ENCODE data around the gene ARTN. TPM values are rescaled to one million over a fixed set of nuclear protein-coding genes. Genes with fewer than 3 reads are reported as not detected.

ARTN gene
- total RNA-seq, 1 experiment from 2014 or later, result 10.6 TPM

GRCh38 chr1:43912607-43913006 is 21.0 kb upstream of the ARTN start:
- no peak overlapping the region for H3K14ac ChIP-seq (ENCODE audit: insufficient read depth, low read length)
- peak; percentile 65 for DNase-seq
- H2BK12ac ChIP-seq (ENCODE audit: insufficient read length, low read depth, low read length), result no peak overlapping the region
- H3T11ph ChIP-seq (ENCODE audit: low read length), result no peak overlapping the region
- no peak overlapping the region for H3K4ac ChIP-seq (ENCODE audit: low read depth, low read length)
- no peak overlapping the region for H3K18ac ChIP-seq (ENCODE audit: insufficient read length, low read depth, low read length)
- no peak overlapping the region for H2BK120ac ChIP-seq (ENCODE audit: low read depth, low read length, poor library complexity, severe bottlenecking)
- H3K27ac Mint-ChIP-seq, result peak overlapping the region in 2 of 3 experiments; percentile 27 to 48; a peak in 3 of 7 replicates
- WGBS (ENCODE audit: extremely low coverage, insufficient read length, low lambda C conversion rate), result no CpG with 5 or more reads among the region's 2 CpGs
- H3K27me3 Mint-ChIP-seq (ENCODE audit: low read depth), result peaks cover 2% of the 10 kb centered on the region; the same call in 1 of the 2 replicates
- H4K91ac ChIP-seq (ENCODE audit: insufficient read length, low read depth, low read length), result no peak overlapping the region
- H4K5ac ChIP-seq (ENCODE audit: insufficient read length, low read depth, low read length), result no peak overlapping the region
- no peak overlapping the region for H3K23ac ChIP-seq (ENCODE audit: insufficient read length, low read depth, low read length)
- no peaks in the 10 kb centered on the region for H3K36me3 Mint-ChIP-seq (ENCODE audit: insufficient read depth in 1 of 3, low read depth in 3 of 3)
- no peak overlapping the region for H2AK5ac ChIP-seq (ENCODE audit: insufficient read length, low read length)
- H3K79me2 ChIP-seq (ENCODE audit: insufficient read depth, low read length), result no peaks in the 10 kb centered on the region
- H2BK20ac ChIP-seq (ENCODE audit: low read depth, low read length, poor library complexity, severe bottlenecking), result no peak overlapping the region
- no peaks in the 10 kb centered on the region for H3K27me3 ChIP-seq (ENCODE audit: insufficient read depth, low read length)
- H3K9ac ChIP-seq (ENCODE audit: extremely low read depth, insufficient read length, low read length), result no peak overlapping the region
- no peak overlapping the region for H4K8ac ChIP-seq (replicated peaks; ENCODE audit: insufficient read length, low read depth, low read length)
- no peak for TF ChIP-seq CTCF (conservative IDR thresholded peaks at IDR 0.05)
- H3K4me1 ChIP-seq (ENCODE audit: insufficient read depth, low read length), result peaks cover 11% of the 10 kb centered on the region
- H3K23me2 ChIP-seq (ENCODE audit: insufficient read length, low read depth, low read length, poor library complexity, severe bottlenecking), result no peaks in the 10 kb centered on the region
- H3K4me2 ChIP-seq (ENCODE audit: insufficient read depth, insufficient read length, low read length), result no peak overlapping the region
- no peak overlapping the region for H2BK5ac ChIP-seq (ENCODE audit: insufficient read length, low read length)
- no peak overlapping the region for H3K27ac ChIP-seq (ENCODE audit: insufficient read length, low read depth, low read length)
- no peak overlapping the region for H2AFZ ChIP-seq (ENCODE audit: low read length)
- no peak overlapping the region for H3K56ac ChIP-seq (ENCODE audit: insufficient read length, low read depth, low read length)
- H3K4me3 Mint-ChIP-seq, result no peak overlapping the region
- H3K9me3 ChIP-seq (ENCODE audit: control insufficient read depth, low read depth, low read length), result no peaks in the 10 kb centered on the region
- H3K79me1 ChIP-seq (ENCODE audit: insufficient read depth, low read depth, low read length, poor library complexity, severe bottlenecking), result no peaks in the 10 kb centered on the region
- H4K20me1 ChIP-seq (ENCODE audit: control insufficient read depth, insufficient read depth, insufficient read length), result no peaks in the 10 kb centered on the region
- H3K9me3 Mint-ChIP-seq, result no peaks in the 10 kb centered on the region
- peaks cover 32 to 34% of the 10 kb centered on the region in 2 experiments for H3K4me1 Mint-ChIP-seq
- H2BK15ac ChIP-seq (ENCODE audit: low read depth, low read length), result no peak overlapping the region
